Activated naive CD4-positive, alpha-beta T cell treated with Interleukin-2 at 50 U/mL for 16 hours (primary cell): ENCODE measurements around the gene NKX2-4.
"Not testable (repeated sequence)": the region's sequence is repeated elsewhere in the genome, so short reads cannot be mapped to it uniquely, and the experiment has no call there.

ENCODE experiments used
- DNase-seq: peaks from one replicate; pipeline ENCODE4 v3.0.0-alpha.2; 2020

The NKX2-4 gene

GRCh38 chr20:21397341-21398108 lies at the start of gene NKX2-4:
TSS of gene NKX2-4 (minus strand) at chr20:21397526. CDS start at chr20:21397399, 127 bp downstream.
- DNase-seq = no peak

GRCh38 chr20:21437816-21438215 lies 40.5 kb upstream of the NKX2-4 start:
- no peak for DNase-seq

- DNase-seq = no peak
Observed at GRCh38 chr20:21437248-21437647, 39.9 kb upstream of the NKX2-4 start.

GRCh38 chr20:21436205-21436604 lies 38.9 kb upstream of the NKX2-4 start:
- DNase-seq = no peak

- DNase-seq = no peak
Observed at GRCh38 chr20:21435576-21435975, 38.2 kb upstream of the NKX2-4 start.

- no peak for DNase-seq
Observed at GRCh38 chr20:21433329-21433890, 36.1 kb upstream of the NKX2-4 start.

- no peak for DNase-seq
Observed at GRCh38 chr20:21432911-21433310, 35.6 kb upstream of the NKX2-4 start.

- DNase-seq = no peak
Observed at GRCh38 chr20:21430020-21430419, 32.7 kb upstream of the NKX2-4 start.

GRCh38 chr20:21424846-21425245 lies 27.5 kb upstream of the NKX2-4 start:
- no peak for DNase-seq

- not testable (repeated sequence) for DNase-seq
Observed at GRCh38 chr20:21423712-21424111, 26.4 kb upstream of the NKX2-4 start.

- no peak for DNase-seq
Observed at GRCh38 chr20:21421601-21422236, 24.4 kb upstream of the NKX2-4 start.

GRCh38 chr20:21419147-21419546 lies 21.8 kb upstream of the NKX2-4 start:
- not testable (repeated sequence) for DNase-seq

- not testable (repeated sequence) for DNase-seq
Observed at GRCh38 chr20:21413996-21414395, 16.7 kb upstream of the NKX2-4 start.

GRCh38 chr20:21411725-21412124 lies 14.4 kb upstream of the NKX2-4 start:
- DNase-seq = no peak

- DNase-seq = no peak
Observed at GRCh38 chr20:21399005-21399475, 1.7 kb upstream of the NKX2-4 start.

GRCh38 chr20:21398109-21399004 lies 1.0 kb upstream of the NKX2-4 start:
- DNase-seq = no peak

GRCh38 chr20:21396599-21397340 lies 556 bp downstream of the NKX2-4 start:
- no peak for DNase-seq

- peak; percentile 45 for DNase-seq
Observed at GRCh38 chr20:21395666-21396598, 1.4 kb downstream of the NKX2-4 start.

- DNase-seq = no peak
Observed at GRCh38 chr20:21395051-21395665, 2.2 kb downstream of the NKX2-4 start.

GRCh38 chr20:21394551-21394950 lies 2.8 kb downstream of the NKX2-4 start:
- no peak for DNase-seq
